ENCODE results near the gene CTNS.

CTNS gene

DNA sequence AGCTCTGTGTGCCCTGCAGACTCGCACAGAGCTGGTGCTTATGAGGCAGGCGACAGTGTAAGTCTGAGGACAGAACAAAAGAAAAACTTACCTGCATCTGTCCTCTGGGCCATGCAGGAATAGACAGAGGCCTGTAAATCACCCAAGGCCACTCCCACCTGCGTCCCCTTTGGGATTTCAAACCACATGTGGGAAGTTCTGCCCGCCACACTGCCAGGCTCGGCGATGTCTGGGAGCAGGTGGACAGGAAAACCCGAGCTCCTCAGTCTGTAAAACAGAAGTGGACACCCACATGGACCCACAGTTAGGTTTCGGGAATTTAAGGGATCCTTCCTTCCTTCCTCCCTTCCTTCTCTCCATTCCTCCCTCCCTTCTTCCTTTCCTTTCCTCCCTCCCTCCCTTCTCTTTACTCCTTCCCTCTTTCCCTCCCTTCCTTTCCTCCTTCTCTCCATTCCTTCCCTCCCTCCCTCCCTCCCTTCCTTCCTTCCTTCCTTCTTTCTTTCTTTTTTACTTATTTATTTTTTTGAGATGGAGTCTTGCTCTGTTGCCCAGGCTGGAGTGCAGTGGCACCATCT, 15.3 kb upstream of the CTNS start:
- DNase-seq (ENCODE audit: extremely low spot score, insufficient read length, low read depth) = no peak
- FAIRE-seq = no peak

GRCh38 chr17:3622977-3623594, 13.5 kb upstream of the CTNS start:
- FAIRE-seq (no peak), DNase-seq (ENCODE audit: extremely low spot score, insufficient read length, low read depth) (no peak)

GRCh38 chr17:3626831-3627768, 9.5 kb upstream of the CTNS start:
- DNase-seq (ENCODE audit: extremely low spot score, insufficient read length, low read depth) = no peak
- FAIRE-seq = no peak

DNA sequence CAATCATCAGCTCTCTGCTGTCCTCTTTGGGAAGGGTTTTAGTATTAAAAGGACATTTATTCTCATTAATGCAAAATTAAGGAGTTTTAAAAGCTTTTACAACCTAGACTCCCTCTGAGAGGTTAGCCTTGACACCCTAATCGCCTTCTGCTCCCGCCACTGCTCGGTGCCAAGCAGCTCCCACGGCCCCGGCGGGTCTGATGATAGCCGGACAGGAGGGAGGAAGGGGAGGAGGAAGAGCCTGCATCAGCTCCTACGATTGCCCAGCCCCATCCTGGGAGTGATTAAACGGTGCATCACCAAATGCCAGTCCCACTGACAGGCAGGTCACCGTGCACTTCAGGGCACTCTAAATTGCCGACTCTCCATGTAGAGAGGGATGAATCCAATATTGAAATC, 8.8 kb upstream of the CTNS start:
- FAIRE-seq = no peak
- DNase-seq (ENCODE audit: extremely low spot score, insufficient read length, low read depth) = no peak

GRCh38 chr17:3630781-3631180, 5.8 kb upstream of the CTNS start:
- no peak for FAIRE-seq
- no peak for DNase-seq (ENCODE audit: extremely low spot score, insufficient read length, low read depth)

- FAIRE-seq = no peak
- DNase-seq (ENCODE audit: extremely low spot score, insufficient read length, low read depth) = no peak
Measured at GRCh38 chr17:3632287-3632686, 4.3 kb upstream of the CTNS start.

- FAIRE-seq = peak; percentile 59
- DNase-seq (ENCODE audit: extremely low spot score, insufficient read length, low read depth) = no peak
Measured at GRCh38 chr17:3635474-3636153, 946 bp upstream of the CTNS start.

- DNase-seq (ENCODE audit: extremely low spot score, insufficient read length, low read depth) (no peak), FAIRE-seq (no peak)
Measured at GRCh38 chr17:3636908-3637373, 381 bp downstream of the CTNS start.

DNA sequence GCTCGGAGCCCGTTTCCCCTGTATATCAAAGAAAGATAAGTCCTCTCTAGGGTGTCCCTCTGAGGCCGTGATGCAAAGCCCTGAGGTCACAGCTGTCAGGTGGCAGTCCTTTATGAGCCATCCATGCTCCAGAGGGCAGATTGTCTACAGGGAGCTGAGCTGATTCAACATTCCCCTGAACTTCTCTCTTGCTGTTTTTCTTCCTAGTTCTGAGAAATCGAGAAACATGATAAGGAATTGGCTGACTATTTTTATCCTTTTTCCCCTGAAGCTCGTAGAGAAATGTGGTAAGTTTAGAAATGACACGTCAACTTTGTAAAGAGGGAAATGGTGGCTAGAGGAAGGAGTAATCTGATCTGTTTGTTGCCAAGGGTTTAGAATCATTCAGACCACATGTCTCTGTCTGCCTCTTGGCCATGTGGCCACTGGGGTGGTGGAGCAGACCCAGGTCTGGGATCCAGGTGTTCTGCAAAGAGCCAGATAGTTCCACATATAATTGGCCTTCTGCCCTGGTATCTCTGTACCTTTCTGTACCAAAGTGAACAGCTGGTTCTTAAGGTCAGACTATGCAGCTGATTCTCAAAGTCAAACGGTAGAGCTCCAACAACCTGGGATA, 3.5 kb downstream of the CTNS start:
- DNase-seq (ENCODE audit: extremely low spot score, insufficient read length, low read depth) (no peak), FAIRE-seq (no peak)

GRCh38 chr17:3641014-3641413, 4.5 kb downstream of the CTNS start:
- FAIRE-seq (no peak), DNase-seq (ENCODE audit: extremely low spot score, insufficient read length, low read depth) (no peak)

DNA sequence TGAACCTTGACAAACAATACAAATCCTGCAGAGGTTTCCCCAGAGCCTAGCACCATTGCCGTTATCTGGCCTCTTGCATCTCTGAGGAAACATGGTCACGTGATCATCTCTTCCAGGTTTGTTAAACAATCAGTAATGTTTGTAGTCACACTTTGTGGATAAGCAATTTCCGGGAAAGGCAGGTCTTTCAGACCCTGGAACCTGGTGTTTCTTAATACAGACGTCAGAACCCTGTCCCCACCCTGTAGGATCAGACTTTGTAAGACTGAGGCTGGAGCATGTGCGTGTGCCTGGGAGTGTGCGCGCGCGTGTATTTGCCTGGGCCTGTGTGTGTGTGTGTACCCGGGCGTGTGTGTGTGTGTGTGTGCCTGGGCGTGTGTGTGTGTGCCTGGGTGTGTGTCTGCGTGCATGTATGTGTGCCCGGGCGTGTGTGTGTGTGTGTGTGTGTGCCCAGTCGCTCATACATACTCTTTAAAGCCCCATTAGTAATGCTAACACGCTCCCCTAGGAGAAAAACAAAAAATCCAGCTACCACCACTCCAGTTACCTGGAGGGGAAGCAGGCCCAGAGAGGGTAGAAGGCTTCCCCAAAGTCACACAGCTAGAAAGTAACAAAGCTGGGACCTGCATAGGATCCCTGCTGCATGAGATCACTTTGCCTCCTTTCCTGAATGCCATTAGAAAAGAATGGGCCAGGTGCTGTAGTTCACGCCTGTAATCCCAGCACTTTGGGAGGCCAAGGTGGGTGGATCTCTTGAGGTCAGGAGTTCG, 5.3 kb downstream of the CTNS start:
- FAIRE-seq (no peak), DNase-seq (ENCODE audit: extremely low spot score, insufficient read length, low read depth) (no peak)

DNA sequence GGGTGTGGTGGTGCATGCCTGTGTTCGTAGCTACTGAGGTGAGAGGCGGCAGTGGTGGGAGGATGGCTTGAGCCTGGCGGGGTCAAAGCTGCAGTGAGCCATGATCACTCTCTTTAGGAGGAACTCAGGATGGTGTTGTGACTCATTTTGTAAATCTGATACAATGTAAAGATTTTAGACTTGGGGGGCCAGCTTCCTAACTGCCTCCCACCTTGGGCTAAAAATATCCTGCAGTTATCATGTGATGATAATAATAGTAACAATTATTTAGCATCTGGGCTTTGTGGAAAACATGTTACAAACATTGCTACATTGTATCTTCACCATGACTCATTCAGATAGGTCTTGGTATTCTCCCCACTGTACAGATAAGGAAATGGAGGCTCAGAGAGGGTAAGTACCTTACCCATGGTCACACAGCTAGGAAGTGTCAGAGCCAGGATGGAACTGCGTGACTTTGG, 7.4 kb downstream of the CTNS start:
- DNase-seq (ENCODE audit: extremely low spot score, insufficient read length, low read depth) (no peak), FAIRE-seq (no peak)

DNA sequence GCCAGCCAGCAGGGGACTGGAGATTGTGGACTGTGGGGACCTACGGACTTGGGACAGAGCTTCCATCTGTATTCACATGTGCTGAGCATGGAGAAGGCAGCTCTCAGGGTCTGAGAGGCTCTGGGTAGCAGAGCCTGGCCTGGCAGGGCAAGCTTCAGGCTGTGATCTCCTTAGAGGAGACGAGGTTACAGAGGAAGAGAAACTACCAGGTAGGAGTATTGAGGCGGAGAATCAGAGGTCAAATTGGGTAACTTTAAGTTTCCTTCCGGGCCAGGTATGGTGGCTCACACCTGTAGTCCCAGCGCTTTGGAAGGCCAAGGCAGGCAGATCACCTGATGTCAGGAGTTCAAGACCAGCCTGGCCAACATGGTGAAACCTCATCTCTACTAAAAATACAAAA, 8.8 kb downstream of the CTNS start:
- DNase-seq (ENCODE audit: extremely low spot score, insufficient read length, low read depth) = no peak
- no peak for FAIRE-seq

GRCh38 chr17:3647251-3647650, 10.7 kb downstream of the CTNS start:
- DNase-seq (ENCODE audit: extremely low spot score, insufficient read length, low read depth) (no peak), FAIRE-seq (no peak)

- peak; percentile 71 for FAIRE-seq
Measured at GRCh38 chr17:3647769-3648555, 11.4 kb downstream of the CTNS start.

GRCh38 chr17:3655766-3656165, 19.2 kb downstream of the CTNS start:
- FAIRE-seq = no peak
- DNase-seq (ENCODE audit: extremely low spot score, insufficient read length, low read depth) = no peak

More at GRCh38 chr17:3647769-3648555, 11.4 kb downstream of the CTNS start:
- no peak for DNase-seq (ENCODE audit: extremely low spot score, insufficient read length, low read depth)

DNA sequence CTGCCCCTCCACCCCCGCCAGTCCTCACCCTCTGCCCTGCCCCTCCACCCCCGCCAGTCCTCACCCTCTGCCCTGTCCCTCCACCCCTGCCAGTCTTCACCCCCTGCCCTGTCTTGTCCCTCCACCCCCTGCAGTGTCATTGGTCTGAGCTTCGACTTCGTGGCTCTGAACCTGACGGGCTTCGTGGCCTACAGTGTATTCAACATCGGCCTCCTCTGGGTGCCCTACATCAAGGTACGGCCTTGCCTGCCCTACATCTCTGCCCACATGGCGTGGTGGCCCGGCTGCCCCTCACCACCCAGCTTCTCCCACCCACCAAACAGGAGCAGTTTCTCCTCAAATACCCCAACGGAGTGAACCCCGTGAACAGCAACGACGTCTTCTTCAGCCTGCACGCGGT, 19.8 kb downstream of the CTNS start:
- DNase-seq (ENCODE audit: extremely low spot score, insufficient read length, low read depth) = no peak
- FAIRE-seq = no peak

DNA sequence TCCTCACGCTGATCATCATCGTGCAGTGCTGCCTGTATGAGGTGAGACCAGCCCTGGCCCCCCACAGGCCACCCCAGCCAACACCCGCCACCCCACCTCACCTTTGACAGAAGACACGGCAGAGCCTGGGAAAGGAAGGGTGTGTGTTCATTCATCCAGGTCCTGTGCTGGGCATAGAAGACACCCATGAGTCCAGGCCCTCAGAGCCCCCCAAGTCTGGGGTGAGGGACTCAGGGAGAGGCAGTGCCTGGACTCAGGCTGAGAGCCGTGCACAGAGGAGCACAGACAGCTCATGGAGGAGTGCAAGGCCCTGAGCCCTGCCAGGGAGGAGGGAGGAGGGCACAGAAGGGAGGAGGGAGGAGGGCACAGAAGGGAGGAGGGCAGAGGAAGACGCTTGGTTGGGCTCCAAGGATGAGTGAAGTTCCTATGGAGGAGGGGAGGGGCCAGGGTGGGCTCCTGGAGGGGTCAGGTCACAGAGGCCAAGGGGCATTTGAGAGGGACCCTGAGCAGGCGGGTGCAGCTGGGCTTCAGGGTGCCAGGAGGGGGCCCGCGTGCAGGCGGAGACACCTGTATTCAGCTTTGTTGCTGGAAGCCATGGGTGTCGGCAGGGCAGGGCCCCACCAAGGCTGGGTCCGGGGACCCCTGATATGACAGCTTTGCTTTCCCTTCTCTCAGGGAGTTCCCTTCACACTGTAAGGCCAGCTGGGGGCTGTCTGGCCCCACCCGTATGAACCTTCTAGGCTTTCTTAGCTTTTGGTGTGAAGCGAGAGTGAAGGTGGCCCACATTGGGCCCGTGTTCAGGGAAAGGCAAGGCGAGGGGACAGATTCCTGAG, 20.4 kb downstream of the CTNS start:
- DNase-seq (ENCODE audit: extremely low spot score, insufficient read length, low read depth) = no peak
- FAIRE-seq = no peak

All from GM18507 (cell line).